H1 (cell line): ENCODE results near the gene GRB7. TPM values are rescaled to one million over a fixed set of nuclear protein-coding genes. Genes with fewer than 3 reads are reported as not detected.

Experiments used
- CHD2 ChIP-seq: IDR thresholded peaks from 2 replicates; pipeline ENCODE4 v1.6.1; 2012; ENCODE audit warnings: low read length, improper control_type of control experiment
- KDM5A ChIP-seq: fragments of 200-600 bp; IDR thresholded peaks from 2 replicates; pipeline ENCODE4 v1.7.1; 2012; ENCODE audit warnings: mild to moderate bottlenecking, low read length, inconsistent platforms, mixed read lengths
- RXRA ChIP-seq: IDR thresholded peaks from 2 replicates; pipeline ENCODE4 v1.6.1; 2011; ENCODE audit warnings: low read depth, mild to moderate bottlenecking, low read length, moderate library complexity; ENCODE audit not compliant: insufficient read depth
- SAP30 ChIP-seq: fragments of 300-600 bp; sonication (generic); IDR thresholded peaks from 2 replicates; pipeline ENCODE4 v1.7.1; 2012; ENCODE audit warnings: low read length, moderate library complexity, mild to moderate bottlenecking, inconsistent platforms; ENCODE audit not compliant: insufficient read depth, insufficient replicate concordance
- TAF7 ChIP-seq: optimal IDR thresholded peaks from 2 replicates; pipeline ENCODE3; 2011; ENCODE audit warnings: low read depth, mild to moderate bottlenecking, inconsistent platforms, low read length, moderate library complexity, borderline replicate concordance
- TEAD4 ChIP-seq: IDR thresholded peaks from 2 replicates; pipeline ENCODE4 v1.6.1; 2012; ENCODE audit warnings: low read depth, low read length, inconsistent platforms, mixed read lengths
- polyA plus RNA-seq, 7 experiments: library from polyadenylated mRNA; depleted of rRNA in 3 of 7; stranded (reverse) in 5 of 7; unstranded in 2 of 7; fragments of >200 nt in 5 of 7; fragments of 200-250 nt in 2 of 7; gene quantifications; 1 replicate in 5 of 7; 2 replicates in 1 of 7; 4 replicates in 1 of 7; pipeline versions ENCODE4 v1.2.1 to v1.2.3, GENCODE V29; 2011 to 2013; ENCODE audit warnings: missing spikeins in 2 of 7, mixed read lengths in 2 of 7
- total RNA-seq: library from RNA; stranded (reverse); fragmentation: NEBNext Ultra II Directional; extraction: Animal tissue kit (Norgen Biotek cat#: 25700); gene quantifications from 2 replicates; pipeline ENCODE4 v1.2.1, GENCODE V29; 2021

Gene GRB7
- total and polyA plus RNA-seq, 2 of the 8 experiments (the other 6 are each of a cell fraction or from before 2014, with no cell fraction given) = 32.2 to 41.5 TPM

DNA sequence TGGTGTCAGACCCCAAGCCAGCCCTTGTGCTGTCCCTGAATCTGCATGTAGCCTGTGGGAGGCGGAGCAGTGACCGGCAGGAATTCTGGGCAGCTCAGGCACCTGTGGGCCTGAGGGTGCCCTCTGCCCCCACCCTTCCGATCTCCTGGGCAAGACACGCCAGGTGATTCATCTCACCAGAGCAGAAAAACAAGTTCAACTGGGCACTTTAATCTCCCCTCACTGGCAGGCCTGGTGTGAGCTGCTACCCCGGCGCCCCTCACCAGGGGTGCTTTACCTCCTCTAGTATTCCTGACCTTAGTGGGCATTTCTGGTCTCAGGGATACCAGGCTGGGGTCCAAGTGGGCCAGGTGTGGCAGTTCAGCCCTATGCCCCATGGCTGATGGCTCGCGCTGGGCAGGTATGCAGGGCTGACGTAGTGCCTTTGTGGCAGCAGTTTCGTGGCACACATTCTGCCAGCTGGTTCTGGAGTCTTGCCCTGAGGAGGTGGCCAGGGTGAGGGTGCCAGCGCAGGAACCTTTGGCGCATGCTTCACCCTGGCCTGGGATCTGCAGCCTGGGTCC lies 31.9 kb upstream of the GRB7 start (continued):
- TF ChIP-seq KDM5A (no peak), TAF7 (no peak), CHD2 (no peak), TEAD4 (no peak), RXRA (no peak), SAP30 (no peak)
